H1 (cell line): ENCODE data around the gene KCTD15. TPM values are rescaled to one million over a fixed set of nuclear protein-coding genes. Genes with fewer than 3 reads are reported as not detected.

ENCODE experiments used
- CHD7 ChIP-seq: fragments of 300-600 bp; sonication (generic); IDR thresholded peaks from 2 replicates; pipeline ENCODE4 v1.7.1; 2012; ENCODE audit warnings: low read length, moderate library complexity, mild to moderate bottlenecking, inconsistent platforms; ENCODE audit not compliant: insufficient replicate concordance
- TCF12 ChIP-seq: IDR thresholded peaks from 2 replicates; pipeline ENCODE4 v1.6.1; 2011; ENCODE audit warnings: low read depth, mild to moderate bottlenecking, low read length
- polyA plus RNA-seq, 7 experiments: library from polyadenylated mRNA; depleted of rRNA in 3 of 7; stranded (reverse) in 5 of 7; unstranded in 2 of 7; fragments of >200 nt in 5 of 7; fragments of 200-250 nt in 2 of 7; gene quantifications; 1 replicate in 5 of 7; 2 replicates in 1 of 7; 4 replicates in 1 of 7; pipeline versions ENCODE4 v1.2.1 to v1.2.3, GENCODE V29; 2011 to 2013; ENCODE audit warnings: missing spikeins in 2 of 7, mixed read lengths in 2 of 7
- total RNA-seq: library from RNA; stranded (reverse); fragmentation: NEBNext Ultra II Directional; extraction: Animal tissue kit (Norgen Biotek cat#: 25700); gene quantifications from 2 replicates; pipeline ENCODE4 v1.2.1, GENCODE V29; 2021

The KCTD15 gene
- total and polyA plus RNA-seq, 2 of the 8 experiments (the other 6 are each of a cell fraction or from before 2014, with no cell fraction given), result 25.1 to 27.0 TPM

- TF ChIP-seq CHD7, result no peak
- TF ChIP-seq TCF12, result no peak
These were observed 16.8 kb upstream of the KCTD15 start (continued) for GRCh38 chr19:33779849-33780248.
